IPS-18a (cell line): Measurements from ENCODE around the gene ACBD4.
"Not testable (repeated sequence)": the region's sequence is repeated elsewhere in the genome, so short reads cannot be mapped to it uniquely, and the experiment has no call there.

Source experiments
- H3K27ac ChIP-seq: one replicate; pipeline ENCODE4 v1.5.1; 2013; ENCODE audit warnings: low read length
- H3K27me3 ChIP-seq: one replicate; pipeline ENCODE4 v1.6.1; 2013; ENCODE audit warnings: mild to moderate bottlenecking, low read length; ENCODE audit not compliant: control insufficient read depth, insufficient read depth
- H3K36me3 ChIP-seq: one replicate; pipeline ENCODE4 v1.6.1; 2013; ENCODE audit warnings: low read depth, low read length; ENCODE audit not compliant: control insufficient read depth
- H3K4me1 ChIP-seq: one replicate; pipeline ENCODE4 v1.6.1; 2013; ENCODE audit warnings: low read depth, low read length; ENCODE audit not compliant: control insufficient read depth
- H3K4me3 ChIP-seq: one replicate; pipeline ENCODE4 v1.5.1; 2013; ENCODE audit warnings: low read length
- H3K9ac ChIP-seq: one replicate; pipeline ENCODE4 v1.6.1; 2013; ENCODE audit warnings: mild to moderate bottlenecking, low read length, moderate library complexity
- H3K9me3 ChIP-seq: one replicate; pipeline ENCODE4 v1.6.1; 2013; ENCODE audit warnings: low read depth, low read length; ENCODE audit not compliant: control insufficient read depth

The ACBD4 gene

GRCh38 chr17:45115871-45116270 is 19.6 kb upstream of the ACBD4 start:
- H3K36me3 ChIP-seq, result no peaks in the 10 kb centered on the region
- H3K4me1 ChIP-seq, result no peaks in the 10 kb centered on the region

GRCh38 chr17:45116434-45117016 is 19.0 kb upstream of the ACBD4 start:
- Histone ChIP-seq H3K4me3 (no peak overlapping the region), H3K9me3 (no peaks in the 10 kb centered on the region), H3K4me1 (no peaks in the 10 kb centered on the region), H3K27me3 (no peaks in the 10 kb centered on the region), H3K36me3 (no peaks in the 10 kb centered on the region), H3K27ac (no peak overlapping the region), H3K9ac (no peak overlapping the region)

More at GRCh38 chr17:45115871-45116270, 19.6 kb upstream of the ACBD4 start:
- Histone ChIP-seq H3K9ac (no peak overlapping the region), H3K4me3 (no peak overlapping the region), H3K27me3 (no peaks in the 10 kb centered on the region), H3K27ac (no peak overlapping the region), H3K9me3 (no peaks in the 10 kb centered on the region)

- H3K36me3 ChIP-seq, result no peaks in the 10 kb centered on the region
- no peak overlapping the region for H3K27ac ChIP-seq
- no peak overlapping the region for H3K4me3 ChIP-seq
- H3K27me3 ChIP-seq, result no peaks in the 10 kb centered on the region
- H3K9ac ChIP-seq, result no peak overlapping the region
- H3K4me1 ChIP-seq, result no peaks in the 10 kb centered on the region
- no peaks in the 10 kb centered on the region for H3K9me3 ChIP-seq
Observed at GRCh38 chr17:45117334-45117733, 18.2 kb upstream of the ACBD4 start.

GRCh38 chr17:45117848-45118646 is 17.4 kb upstream of the ACBD4 start:
- H3K9me3 ChIP-seq, result no peaks in the 10 kb centered on the region
- H3K27me3 ChIP-seq, result no peaks in the 10 kb centered on the region
- H3K27ac ChIP-seq, result no peak overlapping the region
- H3K4me1 ChIP-seq, result no peaks in the 10 kb centered on the region
- H3K9ac ChIP-seq, result no peak overlapping the region
- no peak overlapping the region for H3K4me3 ChIP-seq
- no peaks in the 10 kb centered on the region for H3K36me3 ChIP-seq

- H3K27me3 ChIP-seq, result no peaks in the 10 kb centered on the region
- H3K4me1 ChIP-seq, result no peaks in the 10 kb centered on the region
- no peaks in the 10 kb centered on the region for H3K9me3 ChIP-seq
- no peak overlapping the region for H3K27ac ChIP-seq
- H3K36me3 ChIP-seq, result no peaks in the 10 kb centered on the region
- no peak overlapping the region for H3K4me3 ChIP-seq
- no peak overlapping the region for H3K9ac ChIP-seq
Observed at GRCh38 chr17:45118691-45119090, 16.8 kb upstream of the ACBD4 start.

- no peaks in the 10 kb centered on the region for H3K4me1 ChIP-seq
- H3K36me3 ChIP-seq, result no peaks in the 10 kb centered on the region
- no peak overlapping the region for H3K27ac ChIP-seq
- H3K4me3 ChIP-seq, result no peak overlapping the region
- no peaks in the 10 kb centered on the region for H3K9me3 ChIP-seq
- H3K27me3 ChIP-seq, result no peaks in the 10 kb centered on the region
- H3K9ac ChIP-seq, result no peak overlapping the region
Observed at GRCh38 chr17:45119964-45120363, 15.5 kb upstream of the ACBD4 start.

GRCh38 chr17:45120558-45120957 is 14.9 kb upstream of the ACBD4 start:
- H3K4me3 ChIP-seq, result no peak overlapping the region
- no peaks in the 10 kb centered on the region for H3K9me3 ChIP-seq
- H3K27me3 ChIP-seq, result no peaks in the 10 kb centered on the region
- no peak overlapping the region for H3K27ac ChIP-seq
- H3K4me1 ChIP-seq, result no peaks in the 10 kb centered on the region
- H3K36me3 ChIP-seq, result no peaks in the 10 kb centered on the region
- no peak overlapping the region for H3K9ac ChIP-seq

GRCh38 chr17:45121055-45121454 is 14.4 kb upstream of the ACBD4 start:
- no peaks in the 10 kb centered on the region for H3K4me1 ChIP-seq
- H3K36me3 ChIP-seq, result no peaks in the 10 kb centered on the region
- no peak overlapping the region for H3K9ac ChIP-seq
- no peaks in the 10 kb centered on the region for H3K9me3 ChIP-seq
- no peak overlapping the region for H3K27ac ChIP-seq
- no peak overlapping the region for H3K4me3 ChIP-seq
- no peaks in the 10 kb centered on the region for H3K27me3 ChIP-seq

GRCh38 chr17:45123076-45123770 is 12.3 kb upstream of the ACBD4 start:
- Histone ChIP-seq H3K9me3 (no peaks in the 10 kb centered on the region), H3K36me3 (no peaks in the 10 kb centered on the region), H3K4me1 (no peaks in the 10 kb centered on the region), H3K27me3 (no peaks in the 10 kb centered on the region), H3K4me3 (no peak overlapping the region), H3K9ac (no peak overlapping the region), H3K27ac (no peak overlapping the region)

- no peaks in the 10 kb centered on the region for H3K9me3 ChIP-seq
- no peaks in the 10 kb centered on the region for H3K27me3 ChIP-seq
- no peaks in the 10 kb centered on the region for H3K36me3 ChIP-seq
- no peak overlapping the region for H3K9ac ChIP-seq
- H3K27ac ChIP-seq, result no peak overlapping the region
- H3K4me1 ChIP-seq, result no peaks in the 10 kb centered on the region
- no peak overlapping the region for H3K4me3 ChIP-seq
Observed at GRCh38 chr17:45123930-45124796, 11.3 kb upstream of the ACBD4 start.

- not testable (repeated sequence) for H3K27ac ChIP-seq, H3K27me3 ChIP-seq, H3K36me3 ChIP-seq, H3K9ac ChIP-seq, H3K9me3 ChIP-seq, H3K4me1 ChIP-seq, H3K4me3 ChIP-seq
Observed at GRCh38 chr17:45124797-45125122, 10.7 kb upstream of the ACBD4 start.
